GM12874 (cell line): Measurements from ENCODE around the gene DNAH17.

Experiments
- CTCF ChIP-seq: IDR thresholded peaks from 2 replicates; pipeline ENCODE4 v1.5.1; 2011; ENCODE audit warnings: low read depth, mild to moderate bottlenecking, control low read depth, low read length, moderate library complexity; ENCODE audit not compliant: insufficient read depth

Gene DNAH17

GRCh38 chr17:78523934-78524655, 53.1 kb downstream of the DNAH17 start:
- no peak for TF ChIP-seq CTCF

- no peak for TF ChIP-seq CTCF
Measured at GRCh38 chr17:78522031-78522809, 55.0 kb downstream of the DNAH17 start.

GRCh38 chr17:78517421-78517820, 59.8 kb downstream of the DNAH17 start:
- TF ChIP-seq CTCF = no peak

- no peak for TF ChIP-seq CTCF
Measured at GRCh38 chr17:78515480-78515879, 61.7 kb downstream of the DNAH17 start.

- no peak for TF ChIP-seq CTCF
Measured at GRCh38 chr17:78514521-78514920, 62.7 kb downstream of the DNAH17 start.

GRCh38 chr17:78512976-78513375, 64.2 kb downstream of the DNAH17 start:
- TF ChIP-seq CTCF = no peak

GRCh38 chr17:78510141-78511075, 66.8 kb downstream of the DNAH17 start:
- TF ChIP-seq CTCF = no peak
